ENCODE measurements around the gene JPH3. TPM values are rescaled to one million over a fixed set of nuclear protein-coding genes. Genes with fewer than 3 reads are reported as not detected.

The JPH3 gene
- total and polyA plus RNA-seq, 2 experiments from 2014 or later = not detected

DNA sequence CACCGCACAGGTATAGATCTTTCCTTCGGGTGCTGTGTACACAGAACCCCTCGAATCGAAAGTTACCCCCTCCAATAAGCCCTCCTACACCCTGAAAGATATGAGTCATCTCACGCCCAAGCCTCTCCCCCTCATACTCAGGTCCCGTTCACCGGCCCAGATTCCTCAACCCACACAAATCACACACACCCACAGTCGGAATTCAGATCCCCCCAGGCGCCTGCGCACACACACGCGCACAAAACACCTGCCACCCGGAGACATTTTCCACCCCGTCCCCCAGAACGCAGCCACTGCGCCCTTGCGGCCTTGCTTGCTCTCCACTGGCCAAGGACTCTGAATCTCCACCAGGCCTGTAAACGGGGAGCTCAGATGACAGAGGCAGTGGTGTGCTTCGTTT is 4.9 kb downstream of the JPH3 start:
- H3K4me2 ChIP-seq (ENCODE audit: unreplicated experiment) = no peak overlapping the region
- H3K27me3 ChIP-seq (replicated peaks; ENCODE audit: insufficient read depth) = peaks cover 40% of the 10 kb centered on the region
- H3K79me2 ChIP-seq (ENCODE audit: insufficient read depth) = no peaks in the 10 kb centered on the region
- no peaks in the 10 kb centered on the region for H4K20me1 ChIP-seq (ENCODE audit: insufficient read depth)
- H3K9me3 ChIP-seq (ENCODE audit: low read depth) = no peaks in the 10 kb centered on the region
- in situ Hi-C loops (cut with MboI) = no loop called here
- H3K4me3 ChIP-seq = no peak overlapping the region
- no peak for DNase-seq
- H3K9me2 ChIP-seq (ENCODE audit: insufficient read depth) = no peaks in the 10 kb centered on the region
- H3K9ac ChIP-seq = no peak overlapping the region
- WGBS, 2 experiments (ENCODE audit: low coverage in 1 of 2, low lambda C conversion rate in 2 of 2, missing lambda C conversion rate in 2 of 2) = 72 to 74% methylated on average over 19 of the region's 19 CpGs
- no peaks in the 10 kb centered on the region for H3K4me1 ChIP-seq (ENCODE audit: insufficient read depth)
- H3K27ac ChIP-seq = no peak overlapping the region
- TF ChIP-seq EZH2 (IDR thresholded peaks at IDR 0.05; ENCODE audit: insufficient read depth, poor library complexity, severe bottlenecking) (no peak), EZH2phosphoT487 (IDR thresholded peaks at IDR 0.05; ENCODE audit: insufficient read depth, low read depth) (no peak)
- no peaks in the 10 kb centered on the region for H3K36me3 ChIP-seq (ENCODE audit: low read depth)
- no peaks in the 10 kb centered on the region for H3F3A ChIP-seq (ENCODE audit: insufficient read depth)
- H2AFZ ChIP-seq = no peak overlapping the region

DNA sequence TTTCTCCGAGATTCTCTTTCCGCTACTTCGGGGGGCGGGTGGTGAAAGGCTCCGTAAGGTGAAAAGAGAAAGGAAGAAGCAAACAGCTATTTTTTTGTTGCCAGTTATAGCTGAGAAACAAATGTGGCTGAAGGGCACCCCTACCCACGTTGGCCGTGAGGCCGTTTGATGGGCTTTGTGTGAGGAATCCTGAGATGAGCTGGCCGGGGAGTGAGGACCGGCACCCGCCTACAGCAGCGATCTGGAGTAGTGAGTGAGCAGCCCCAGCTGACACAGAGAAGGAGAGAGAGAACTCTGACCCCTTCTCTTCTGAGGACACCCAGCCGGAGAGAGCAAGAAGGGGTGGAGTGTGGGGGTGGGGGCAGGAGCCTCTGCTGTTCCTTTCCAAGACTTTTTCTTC is 5.6 kb downstream of the JPH3 start:
- H3K27me3 ChIP-seq (replicated peaks; ENCODE audit: insufficient read depth) = peaks cover 38% of the 10 kb centered on the region
- TF ChIP-seq EZH2phosphoT487 (IDR thresholded peaks at IDR 0.05; ENCODE audit: insufficient read depth, low read depth) (no peak), EZH2 (IDR thresholded peaks at IDR 0.05; ENCODE audit: insufficient read depth, poor library complexity, severe bottlenecking) (no peak)
- H3K9ac ChIP-seq = no peak overlapping the region
- no peaks in the 10 kb centered on the region for H3K4me1 ChIP-seq (ENCODE audit: insufficient read depth)
- H3K9me3 ChIP-seq (ENCODE audit: low read depth) = no peaks in the 10 kb centered on the region
- H3K4me3 ChIP-seq = no peak overlapping the region
- H2AFZ ChIP-seq = no peak overlapping the region
- H3F3A ChIP-seq (ENCODE audit: insufficient read depth) = no peaks in the 10 kb centered on the region
- DNase-seq = no peak
- H3K36me3 ChIP-seq (ENCODE audit: low read depth) = no peaks in the 10 kb centered on the region
- no peaks in the 10 kb centered on the region for H4K20me1 ChIP-seq (ENCODE audit: insufficient read depth)
- no peak overlapping the region for H3K27ac ChIP-seq
- no peaks in the 10 kb centered on the region for H3K79me2 ChIP-seq (ENCODE audit: insufficient read depth)
- in situ Hi-C loops (cut with MboI) = no loop called here
- no peaks in the 10 kb centered on the region for H3K9me2 ChIP-seq (ENCODE audit: insufficient read depth)
- H3K4me2 ChIP-seq (ENCODE audit: unreplicated experiment) = no peak overlapping the region
- 64 to 71% methylated on average over 11 to 13 of the region's 13 CpGs for WGBS, 2 experiments (ENCODE audit: low coverage in 1 of 2, low lambda C conversion rate in 2 of 2, missing lambda C conversion rate in 2 of 2)

DNA sequence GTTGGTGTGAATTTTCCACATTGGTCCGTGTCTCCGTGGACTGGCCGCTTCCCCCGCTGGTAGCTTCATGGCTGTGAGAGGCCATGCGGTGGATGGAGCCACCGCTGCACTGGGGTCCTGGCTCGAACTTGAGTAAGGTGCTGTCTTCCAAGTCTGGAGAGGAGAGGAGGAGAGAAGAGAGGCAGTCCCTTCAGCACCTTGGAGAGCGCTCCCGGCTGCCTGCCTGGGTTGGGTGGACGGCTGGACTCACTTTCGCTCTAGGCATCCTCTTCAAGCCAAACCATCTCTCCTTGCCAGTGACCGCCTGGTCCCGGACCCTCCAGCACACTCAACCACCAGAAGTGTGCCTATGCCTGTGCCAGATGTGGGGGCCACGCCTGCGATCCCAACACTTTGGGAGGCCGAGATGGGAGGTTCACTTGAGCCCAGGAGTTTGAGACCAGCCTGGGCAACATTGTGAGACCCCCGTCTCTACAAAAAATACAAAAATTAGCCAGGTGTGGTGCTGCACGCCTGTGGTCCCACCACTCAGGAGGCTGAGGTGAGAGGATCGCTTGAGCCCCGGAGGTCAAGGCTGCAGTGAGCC is 6.2 kb downstream of the JPH3 start:
- H2AFZ ChIP-seq = no peak overlapping the region
- peak; percentile 74 for DNase-seq
- no peaks in the 10 kb centered on the region for H4K20me1 ChIP-seq (ENCODE audit: insufficient read depth)
- H3K4me3 ChIP-seq = no peak overlapping the region
- TF ChIP-seq EZH2 (IDR thresholded peaks at IDR 0.05; ENCODE audit: insufficient read depth, poor library complexity, severe bottlenecking) = no peak
- TF ChIP-seq EZH2phosphoT487 (IDR thresholded peaks at IDR 0.05; ENCODE audit: insufficient read depth, low read depth) = no peak
- no peak overlapping the region for H3K27ac ChIP-seq
- in situ Hi-C loops (cut with MboI) = no loop called here
- H3K4me2 ChIP-seq (ENCODE audit: unreplicated experiment) = no peak overlapping the region
- 28 to 30% methylated on average over 16 to 20 of the region's 20 CpGs for WGBS, 2 experiments (ENCODE audit: low coverage in 1 of 2, low lambda C conversion rate in 2 of 2, missing lambda C conversion rate in 2 of 2)
- no peaks in the 10 kb centered on the region for H3K4me1 ChIP-seq (ENCODE audit: insufficient read depth)
- H3K9me3 ChIP-seq (ENCODE audit: low read depth) = no peaks in the 10 kb centered on the region
- peaks cover 32% of the 10 kb centered on the region for H3K27me3 ChIP-seq (replicated peaks; ENCODE audit: insufficient read depth)
- no peaks in the 10 kb centered on the region for H3K9me2 ChIP-seq (ENCODE audit: insufficient read depth)
- H3K79me2 ChIP-seq (ENCODE audit: insufficient read depth) = no peaks in the 10 kb centered on the region
- no peaks in the 10 kb centered on the region for H3F3A ChIP-seq (ENCODE audit: insufficient read depth)
- no peaks in the 10 kb centered on the region for H3K36me3 ChIP-seq (ENCODE audit: low read depth)
- H3K9ac ChIP-seq = no peak overlapping the region

GRCh38 chr16:87610026-87610425 is 7.7 kb downstream of the JPH3 start:
- in situ Hi-C loops (cut with MboI) = no loop called here
- no peaks in the 10 kb centered on the region for H3F3A ChIP-seq (ENCODE audit: insufficient read depth)
- no peaks in the 10 kb centered on the region for H3K79me2 ChIP-seq (ENCODE audit: insufficient read depth)
- no peaks in the 10 kb centered on the region for H3K4me1 ChIP-seq (ENCODE audit: insufficient read depth)
- H3K4me3 ChIP-seq = no peak overlapping the region
- DNase-seq = no peak
- no peaks in the 10 kb centered on the region for H3K36me3 ChIP-seq (ENCODE audit: low read depth)
- TF ChIP-seq EZH2phosphoT487 (IDR thresholded peaks at IDR 0.05; ENCODE audit: insufficient read depth, low read depth) = no peak
- TF ChIP-seq EZH2 (IDR thresholded peaks at IDR 0.05; ENCODE audit: insufficient read depth, poor library complexity, severe bottlenecking) = no peak
- peaks cover 18% of the 10 kb centered on the region for H3K27me3 ChIP-seq (replicated peaks; ENCODE audit: insufficient read depth)
- WGBS, 2 experiments (ENCODE audit: low coverage in 1 of 2, low lambda C conversion rate in 2 of 2, missing lambda C conversion rate in 2 of 2) = 43 to 49% methylated on average over 9 of the region's 9 CpGs
- no peak overlapping the region for H3K4me2 ChIP-seq (ENCODE audit: unreplicated experiment)
- no peak overlapping the region for H2AFZ ChIP-seq
- no peaks in the 10 kb centered on the region for H4K20me1 ChIP-seq (ENCODE audit: insufficient read depth)
- no peaks in the 10 kb centered on the region for H3K9me2 ChIP-seq (ENCODE audit: insufficient read depth)
- no peaks in the 10 kb centered on the region for H3K9me3 ChIP-seq (ENCODE audit: low read depth)
- H3K9ac ChIP-seq = no peak overlapping the region
- no peak overlapping the region for H3K27ac ChIP-seq

GRCh38 chr16:87611456-87611855 is 9.1 kb downstream of the JPH3 start:
- H3K79me2 ChIP-seq (ENCODE audit: insufficient read depth) = no peaks in the 10 kb centered on the region
- no peak overlapping the region for H3K27ac ChIP-seq
- H3K9ac ChIP-seq = no peak overlapping the region
- H3K4me3 ChIP-seq = no peak overlapping the region
- in situ Hi-C loops (cut with MboI) = no loop called here
- H4K20me1 ChIP-seq (ENCODE audit: insufficient read depth) = no peaks in the 10 kb centered on the region
- H3F3A ChIP-seq (ENCODE audit: insufficient read depth) = no peaks in the 10 kb centered on the region
- DNase-seq = no peak
- H3K4me2 ChIP-seq (ENCODE audit: unreplicated experiment) = no peak overlapping the region
- no peaks in the 10 kb centered on the region for H3K9me2 ChIP-seq (ENCODE audit: insufficient read depth)
- TF ChIP-seq EZH2 (IDR thresholded peaks at IDR 0.05; ENCODE audit: insufficient read depth, poor library complexity, severe bottlenecking) = no peak
- TF ChIP-seq EZH2phosphoT487 (IDR thresholded peaks at IDR 0.05; ENCODE audit: insufficient read depth, low read depth) = no peak
- peaks cover 4% of the 10 kb centered on the region; the same call in 1 of the 2 replicates for H3K27me3 ChIP-seq (replicated peaks; ENCODE audit: insufficient read depth)
- no peak overlapping the region for H2AFZ ChIP-seq
- no peaks in the 10 kb centered on the region for H3K9me3 ChIP-seq (ENCODE audit: low read depth)
- H3K4me1 ChIP-seq (ENCODE audit: insufficient read depth) = no peaks in the 10 kb centered on the region
- 68 to 73% methylated on average over 6 of the region's 6 CpGs for WGBS, 2 experiments (ENCODE audit: low coverage in 1 of 2, low lambda C conversion rate in 2 of 2, missing lambda C conversion rate in 2 of 2)
- no peaks in the 10 kb centered on the region for H3K36me3 ChIP-seq (ENCODE audit: low read depth)
